ENCODE measurements around the gene ZNF41.

The ZNF41 gene

GRCh38 chrX:47482512-47483305, at the start of gene ZNF41:
Gene ZNF41, minus strand, starts transcription at chrX:47483222. Its CDS starts 15,741 bp downstream, at chrX:47467481.
- TF ChIP-seq CTCF (IDR thresholded peaks at IDR 0.05; ENCODE audit: insufficient read depth, low read depth, low read length, missing control alignments): no peak
- H3K4me3 ChIP-seq (ENCODE audit: low read length): peak within 1 kb of the TSS; percentile 64
- DNase-seq (ENCODE audit: low read depth): peak; percentile 86

DNA sequence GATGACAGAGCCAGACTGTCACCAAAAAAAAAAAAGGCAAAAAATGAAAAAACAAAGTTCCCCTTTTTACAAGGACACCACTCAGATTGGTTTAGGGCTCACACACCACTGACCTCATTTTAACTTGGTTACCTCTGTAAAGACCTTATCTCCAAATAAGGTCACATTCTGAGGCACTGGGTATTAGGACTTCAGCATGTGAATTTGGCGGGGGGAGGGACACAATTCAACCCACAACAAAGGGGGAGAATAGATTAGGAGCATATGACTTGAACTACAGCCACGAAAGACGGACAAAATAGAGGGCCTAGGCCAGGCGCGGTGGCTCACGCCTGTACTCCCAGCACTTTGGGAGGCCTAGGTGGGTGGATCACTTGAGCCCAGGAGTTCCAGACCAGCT, 47.0 kb upstream of the ZNF41 start:
- H3K4me3 ChIP-seq (ENCODE audit: low read length): no peak overlapping the region
- no peak for TF ChIP-seq CTCF (IDR thresholded peaks at IDR 0.05; ENCODE audit: insufficient read depth, low read depth, low read length, missing control alignments)
- no peak for DNase-seq (ENCODE audit: low read depth)

DNA sequence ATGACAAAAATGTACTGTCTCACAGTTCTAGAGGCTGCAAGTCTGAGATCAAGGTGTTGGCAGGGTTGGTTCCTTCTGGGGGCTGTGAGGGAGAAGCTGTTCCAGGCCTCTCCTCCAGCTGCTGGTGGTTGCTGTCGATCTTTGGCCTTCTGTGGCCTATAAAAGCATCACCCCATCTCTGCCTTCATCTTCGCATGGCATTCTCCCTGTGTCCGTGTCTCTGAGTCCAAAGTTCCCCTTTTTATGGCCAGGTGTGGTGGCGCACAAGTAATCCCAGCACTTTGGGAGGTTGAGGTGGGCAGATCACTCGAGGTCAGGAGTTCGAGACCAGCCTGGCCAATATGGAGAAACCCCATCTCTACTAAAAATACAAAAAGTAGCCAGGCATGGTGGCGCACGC, 46.5 kb upstream of the ZNF41 start:
- no peak for DNase-seq (ENCODE audit: low read depth)
- no peak overlapping the region for H3K4me3 ChIP-seq (ENCODE audit: low read length)
- TF ChIP-seq CTCF (IDR thresholded peaks at IDR 0.05; ENCODE audit: insufficient read depth, low read depth, low read length, missing control alignments): no peak

DNA sequence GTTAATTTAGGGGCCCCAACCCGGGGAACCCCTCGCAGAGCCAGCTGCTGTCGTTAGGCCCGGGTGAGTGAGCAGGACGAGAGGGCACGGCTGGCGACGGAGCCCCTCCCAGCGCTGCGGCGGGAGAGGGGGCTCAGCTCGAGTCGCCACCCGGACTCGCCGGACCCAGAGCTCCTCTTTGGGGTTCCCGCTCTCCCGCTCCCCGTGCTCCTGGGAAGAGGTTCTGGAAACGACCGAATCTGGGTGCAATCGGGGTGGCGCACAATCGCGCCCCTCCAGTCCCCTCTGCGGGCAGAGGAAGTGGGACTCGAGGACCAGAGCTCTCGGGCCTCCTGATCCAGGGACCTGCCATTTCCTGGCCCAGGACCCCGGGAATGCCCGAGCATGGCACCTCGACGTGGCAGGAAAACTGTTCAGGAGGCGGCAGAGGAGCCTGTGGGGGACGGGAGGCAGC, 40.7 kb upstream of the ZNF41 start:
- no peak for TF ChIP-seq CTCF (IDR thresholded peaks at IDR 0.05; ENCODE audit: insufficient read depth, low read depth, low read length, missing control alignments)
- DNase-seq (ENCODE audit: low read depth): no peak

GRCh38 chrX:47523297-47523696, 40.3 kb upstream of the ZNF41 start:
- peak; percentile 67 for DNase-seq (ENCODE audit: low read depth)
- TF ChIP-seq CTCF (IDR thresholded peaks at IDR 0.05; ENCODE audit: insufficient read depth, low read depth, low read length, missing control alignments): peak; percentile 51
- H3K4me3 ChIP-seq (ENCODE audit: low read length): peak overlapping the region; percentile 43

More for the DNA sequence above, 40.7 kb upstream of the ZNF41 start:
- peak overlapping the region; percentile 43 for H3K4me3 ChIP-seq (ENCODE audit: low read length)

GRCh38 chrX:47518144-47518543, 35.1 kb upstream of the ZNF41 start:
- no peak for TF ChIP-seq CTCF (IDR thresholded peaks at IDR 0.05; ENCODE audit: insufficient read depth, low read depth, low read length, missing control alignments)
- H3K4me3 ChIP-seq (ENCODE audit: low read length): no peak overlapping the region
- DNase-seq (ENCODE audit: low read depth): no peak
